ENCODE results near the gene DGAT2.

Gene DGAT2

GRCh38 chr11:75760710-75761493 is 7.7 kb upstream of the DGAT2 start (continued):
- TF ChIP-seq ZNF785 (tag by site-specific recombination; IDR thresholded peaks at IDR 0.05) (no peak), ZNF580 (tag by site-specific recombination; IDR thresholded peaks at IDR 0.05) (no peak), SETDB1 (IDR thresholded peaks at IDR 0.05; ENCODE audit: insufficient read length, low read length) (no peak), GFI1B (tag by site-specific recombination; IDR thresholded peaks at IDR 0.05) (no peak), ZNF37A (tag by site-specific recombination; IDR thresholded peaks at IDR 0.05) (no peak), ZNF138 (tag by site-specific recombination; IDR thresholded peaks at IDR 0.05; ENCODE audit: borderline replicate concordance) (no peak), KLF1 (tag by site-specific recombination; IDR thresholded peaks at IDR 0.05) (no peak), ZNF121 (tag by site-specific recombination; IDR thresholded peaks at IDR 0.05) (no peak), ZNF146 (tag by site-specific recombination; IDR thresholded peaks at IDR 0.05) (no peak)

GRCh38 chr11:75762158-75762557 is 6.4 kb upstream of the DGAT2 start:
- H3K36me3 ChIP-seq (ENCODE audit: control insufficient read depth in 2 of 2, insufficient read depth in 1 of 2, low read length in 2 of 2): no peaks in the 10 kb centered on the region
- no peak overlapping the region for H3K4me3 ChIP-seq (ENCODE audit: low read depth, low read length)
- TF ChIP-seq ZNF366 (tag by site-specific recombination; conservative IDR thresholded peaks at IDR 0.05): no peak
- TF ChIP-seq KLF10 (tag by site-specific recombination; IDR thresholded peaks at IDR 0.05): no peak
- TF ChIP-seq ZNF670 (tag by site-specific recombination; IDR thresholded peaks at IDR 0.05; ENCODE audit: low read depth): no peak
- no peak for TF ChIP-seq ZNF19 (tag by site-specific recombination; IDR thresholded peaks at IDR 0.05; ENCODE audit: low read depth)
- no peak for TF ChIP-seq ZNF335 (tag by site-specific recombination; conservative IDR thresholded peaks at IDR 0.05)
- no peak for TF ChIP-seq ZNF24 (tag by site-specific recombination; IDR thresholded peaks at IDR 0.05)
- TF ChIP-seq ZNF514 (tag by site-specific recombination; IDR thresholded peaks at IDR 0.05): no peak
- no peak for TF ChIP-seq ZNF416 (tag by site-specific recombination; IDR thresholded peaks at IDR 0.05)
- TF ChIP-seq ZNF518A (tag by site-specific recombination; conservative IDR thresholded peaks at IDR 0.05; ENCODE audit: low read depth): no peak
- no peak for TF ChIP-seq ZNF629 (tag by site-specific recombination; IDR thresholded peaks at IDR 0.05)
- TF ChIP-seq ZBTB1 (tag by site-specific recombination; IDR thresholded peaks at IDR 0.05): no peak
- no peak for TF ChIP-seq ZNF664 (tag by site-specific recombination; IDR thresholded peaks at IDR 0.05)
- no peak for TF ChIP-seq ZNF544 (tag by site-specific recombination; IDR thresholded peaks at IDR 0.05)
- no peak for TF ChIP-seq ZNF521 (tag by site-specific recombination; IDR thresholded peaks at IDR 0.05)
- TF ChIP-seq TCF7L2 (IDR thresholded peaks at IDR 0.05; ENCODE audit: borderline replicate concordance, low read depth, low read length): no peak
- H3K27ac ChIP-seq (ENCODE audit: extremely low read depth, low read depth, low read length): no peak overlapping the region
- no peaks in the 10 kb centered on the region for H3K4me1 ChIP-seq (ENCODE audit: control insufficient read depth, insufficient read depth, low read length)
- ChIA-PET POLR2A (no interaction called here), CTCF (interaction anchor here (0.6 kb wide), 1 partner anchor 1133 kb away, joined by 3 read pairs; no protein-coding TSS in a partner anchor)
- H3K9me3 ChIP-seq (ENCODE audit: control insufficient read depth, insufficient read depth, low read depth, low read length): no peaks in the 10 kb centered on the region

Data from HEK293 (cell line).